K562 (cell line): Measurements from ENCODE around the gene EZH1. TPM values are rescaled to one million over a fixed set of nuclear protein-coding genes. Genes with fewer than 3 reads are reported as not detected.
A peak's percentile ranks its signal among the peaks of the same experiment; 100 is the strongest.

Experiments used
- CREB1 ChIP-seq, 2 experiments: sonication (generic) in 1 of 2; formaldehyde crosslinking in 1 of 2; IDR thresholded peaks; 2 replicates each; pipeline versions ENCODE4 v1.6.1 to v1.8.0; 2012 to 2022; ENCODE audit warnings: inconsistent platforms in 1 of 2, mild to moderate bottlenecking in 1 of 2, missing genetic modification reagents in 1 of 2, moderate library complexity in 1 of 2
- GATAD2A ChIP-seq: fragments of 450-650 bp; IDR thresholded peaks from 2 replicates; pipeline ENCODE4 v1.6.1; 2017
- HDAC1 ChIP-seq, 2 experiments: fragments of 450-650 bp; IDR thresholded peaks; 2 replicates each; pipeline ENCODE4 v1.6.1; 2016 to 2017; ENCODE audit warnings: inconsistent platforms in 1 of 2, mild to moderate bottlenecking in 1 of 2, moderate library complexity in 1 of 2
- HEY1 ChIP-seq: fragments of 250-450 bp; sonication (Bioruptor Pico); IDR thresholded peaks from 2 replicates; pipeline ENCODE4 v1.5.0; 2020; ENCODE audit warnings: mild to moderate bottlenecking, moderate library complexity, borderline replicate concordance
- L3MBTL2 ChIP-seq: fragments of 450-650 bp; IDR thresholded peaks from 2 replicates; pipeline ENCODE4 v1.6.1; 2016; ENCODE audit warnings: mild to moderate bottlenecking, moderate library complexity
- MAZ ChIP-seq, 2 experiments: fragments of 450-650 bp in 1 of 2; sonication (generic) in 1 of 2; formaldehyde crosslinking; IDR thresholded peaks in 1 of 2; conservative IDR thresholded peaks in 1 of 2; 2 replicates each; pipeline versions ENCODE4 v1.4.0 to v1.5.0; 2020; ENCODE audit warnings: mild to moderate bottlenecking in 1 of 2, missing genetic modification reagents in 1 of 2
- PHB2 ChIP-seq: fragments of 450-650 bp; IDR thresholded peaks from 2 replicates; pipeline ENCODE4 v1.6.1; 2017; ENCODE audit warnings: low read depth
- PHF20 ChIP-seq: fragments of 450-650 bp; IDR thresholded peaks from 2 replicates; pipeline ENCODE4 v1.6.1; 2018; ENCODE audit not compliant: partially characterized antibody
- SRSF3 ChIP-seq: fragments of 200-400 bp; formaldehyde crosslinking; IDR thresholded peaks from 2 replicates; pipeline ENCODE4 v1.6.1; 2016; ENCODE audit warnings: mild to moderate bottlenecking, low read length, moderate library complexity; ENCODE audit not compliant: insufficient read depth
- SRSF9 ChIP-seq: fragments of 200-400 bp; formaldehyde crosslinking; IDR thresholded peaks from 2 replicates; pipeline ENCODE4 v1.6.1; 2017; ENCODE audit warnings: low read depth, low read length, borderline replicate concordance
- STAT5B ChIP-seq: fragments of 250-450 bp; sonication (Bioruptor Pico); IDR thresholded peaks from 2 replicates; pipeline ENCODE4 v1.8.0; 2021; ENCODE audit warnings: mild to moderate bottlenecking, inconsistent platforms
- TBL1XR1 ChIP-seq, 2 experiments: IDR thresholded peaks; 2 replicates each; pipeline ENCODE4 v1.6.1; 2012; ENCODE audit warnings: improper control_type of control experiment in 2 of 2, low read length in 2 of 2, mild to moderate bottlenecking in 1 of 2
- XRCC5 ChIP-seq: fragments of 200-400 bp; formaldehyde crosslinking; IDR thresholded peaks from 2 replicates; pipeline ENCODE4 v1.6.1; 2017; ENCODE audit warnings: low read depth, mild to moderate bottlenecking, low read length
- YY1 ChIP-seq, 3 experiments: IDR thresholded peaks; 2 replicates each; pipeline ENCODE4 v1.6.1; 2011; ENCODE audit warnings: low read length in 2 of 3, mild to moderate bottlenecking in 2 of 3, moderate library complexity in 2 of 3, borderline replicate concordance in 1 of 3, control low read depth in 1 of 3, low read depth in 1 of 3; ENCODE audit not compliant: insufficient read depth in 3 of 3, insufficient replicate concordance in 2 of 3, control insufficient read depth in 1 of 3, insufficient read length in 1 of 3; ENCODE audit errors: extremely low read depth in 1 of 3
- ZBTB7A ChIP-seq: IDR thresholded peaks from 2 replicates; pipeline ENCODE4 v1.6.1; 2011; ENCODE audit warnings: low read depth, mild to moderate bottlenecking, low read length, moderate library complexity, borderline replicate concordance; ENCODE audit not compliant: control insufficient read depth
- ZNF224 ChIP-seq: sonication (generic); formaldehyde crosslinking; IDR thresholded peaks from 2 replicates; pipeline ENCODE4 v1.8.0; 2022; ENCODE audit warnings: mild to moderate bottlenecking, missing genetic modification reagents
- ZNF780A ChIP-seq: fragments of 250-450 bp; sonication (Bioruptor Pico); IDR thresholded peaks from 2 replicates; pipeline ENCODE4 v1.5.0; 2021; ENCODE audit warnings: mild to moderate bottlenecking
- polyA plus RNA-seq, 8 experiments: library from polyadenylated mRNA; depleted of rRNA in 4 of 8; stranded (reverse) in 5 of 8; unstranded in 3 of 8; fragments of >200 nt; fragmentation: Nextera tagmentation in 2 of 8; fragmentation: Illumina TruSeq in 1 of 8; extraction: Ambion mirVana in 2 of 8; extraction: Trizol in 1 of 8; gene quantifications; 2 replicates each; pipeline versions ENCODE4 v1.2.1 to v1.2.3, GENCODE V29; 2011 to 2014; ENCODE audit warnings: inconsistent platforms in 1 of 8, missing spikeins in 1 of 8
- total RNA-seq, 7 experiments: library from RNA; depleted of rRNA in 6 of 7; stranded (reverse); fragments of >200 nt in 6 of 7; fragmentation: Illumina TruSeq in 2 of 7; extraction: Trizol in 2 of 7; gene quantifications; 2 replicates each; pipeline versions ENCODE4 v1.2.1 to v1.2.3, GENCODE V29; 2011 to 2021; ENCODE audit warnings: low replicate concordance in 1 of 7
- TF ChIP-seq, protein P1 (sequence below): fragments of 450-650 bp; formaldehyde crosslinking; IDR thresholded peaks from 2 replicates; pipeline ENCODE4 v1.4.0; 2022; ENCODE audit warnings: mild to moderate bottlenecking, moderate library complexity
- TF ChIP-seq, protein P2 (sequence below): fragments of 450-650 bp; IDR thresholded peaks from 2 replicates; pipeline ENCODE4 v1.6.1; 2016; ENCODE audit warnings: mild to moderate bottlenecking
- TF ChIP-seq, protein P3 (sequence below), 2 experiments: IDR thresholded peaks; 2 replicates each; pipeline ENCODE4 v1.6.1; 2011; ENCODE audit warnings: borderline replicate concordance in 1 of 2, control low read depth in 1 of 2, low read depth in 1 of 2, low read length in 1 of 2, mild to moderate bottlenecking in 1 of 2, mixed read lengths in 1 of 2, moderate library complexity in 1 of 2; ENCODE audit not compliant: insufficient read depth in 1 of 2, insufficient read length in 1 of 2, poor library complexity in 1 of 2, severe bottlenecking in 1 of 2; ENCODE audit errors: extremely low read depth in 1 of 2
- TF ChIP-seq, protein P4 (sequence below), 2 experiments: fragments of 450-650 bp; conservative IDR thresholded peaks; 2 replicates each; pipeline ENCODE4 v1.6.1; 2017; ENCODE audit warnings: mild to moderate bottlenecking in 2 of 2, moderate library complexity in 2 of 2

The EZH1 gene
- total and polyA plus RNA-seq, 9 of the 15 experiments (the other 6 are each of a cell fraction or from before 2014, with no cell fraction given), result 8.6 to 40.8 (median 22.9) TPM

DNA sequence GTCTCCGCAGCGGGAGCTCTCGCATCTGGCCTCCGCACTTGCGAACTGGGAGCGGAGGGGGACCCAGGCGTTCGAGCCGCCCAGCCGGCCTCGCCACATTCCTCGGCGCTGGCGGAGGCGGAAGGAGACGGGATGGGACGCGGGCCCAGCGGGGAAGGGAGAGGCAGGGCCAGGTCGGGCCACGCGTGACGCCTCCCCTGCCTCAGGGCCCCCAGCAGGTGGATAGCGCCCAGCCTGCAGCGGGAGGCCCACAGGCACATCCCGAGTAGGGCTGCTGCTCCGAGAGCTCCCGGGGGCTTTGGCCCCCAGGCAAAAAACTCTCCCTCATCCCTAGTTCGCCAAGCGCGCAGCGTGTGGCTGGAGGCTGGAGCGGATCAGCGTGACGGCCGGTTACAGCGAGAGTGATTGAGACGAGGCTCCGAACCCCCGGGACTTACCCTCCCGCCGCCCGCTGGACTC lies 68.8 kb downstream of the EZH1 start (continued):
- no peak for TF ChIP-seq TBL1XR1 (IDR thresholded peaks at IDR 0.05; ENCODE audit: low read length in 2 of 2)
- 0 out of 2 replicates have a peak, but pooled peaks have one; percentile 66 for TF ChIP-seq ZNF224
- TF ChIP-seq SRSF3, result 0 out of 2 replicates have a peak, but pooled peaks have one; percentile 13
- TF ChIP-seq PHF20, result peak; percentile 14
- TF ChIP-seq GATAD2A, result peak; percentile 96
- TF ChIP-seq XRCC5, result 0 out of 2 replicates have a peak, but pooled peaks have one; percentile 51
- TF ChIP-seq CREB1 (IDR thresholded peaks at IDR 0.05), result no peak
- TF ChIP-seq CREB1 (CRISPR knock-in tag; IDR thresholded peaks at IDR 0.05), result no peak
- TF ChIP-seq, protein P1, sequence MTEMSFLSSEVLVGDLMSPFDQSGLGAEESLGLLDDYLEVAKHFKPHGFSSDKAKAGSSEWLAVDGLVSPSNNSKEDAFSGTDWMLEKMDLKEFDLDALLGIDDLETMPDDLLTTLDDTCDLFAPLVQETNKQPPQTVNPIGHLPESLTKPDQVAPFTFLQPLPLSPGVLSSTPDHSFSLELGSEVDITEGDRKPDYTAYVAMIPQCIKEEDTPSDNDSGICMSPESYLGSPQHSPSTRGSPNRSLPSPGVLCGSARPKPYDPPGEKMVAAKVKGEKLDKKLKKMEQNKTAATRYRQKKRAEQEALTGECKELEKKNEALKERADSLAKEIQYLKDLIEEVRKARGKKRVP (CRISPR knock-in tag), result no peak
- no peak for TF ChIP-seq ZNF780A (CRISPR knock-in tag)
- TF ChIP-seq, protein P2, sequence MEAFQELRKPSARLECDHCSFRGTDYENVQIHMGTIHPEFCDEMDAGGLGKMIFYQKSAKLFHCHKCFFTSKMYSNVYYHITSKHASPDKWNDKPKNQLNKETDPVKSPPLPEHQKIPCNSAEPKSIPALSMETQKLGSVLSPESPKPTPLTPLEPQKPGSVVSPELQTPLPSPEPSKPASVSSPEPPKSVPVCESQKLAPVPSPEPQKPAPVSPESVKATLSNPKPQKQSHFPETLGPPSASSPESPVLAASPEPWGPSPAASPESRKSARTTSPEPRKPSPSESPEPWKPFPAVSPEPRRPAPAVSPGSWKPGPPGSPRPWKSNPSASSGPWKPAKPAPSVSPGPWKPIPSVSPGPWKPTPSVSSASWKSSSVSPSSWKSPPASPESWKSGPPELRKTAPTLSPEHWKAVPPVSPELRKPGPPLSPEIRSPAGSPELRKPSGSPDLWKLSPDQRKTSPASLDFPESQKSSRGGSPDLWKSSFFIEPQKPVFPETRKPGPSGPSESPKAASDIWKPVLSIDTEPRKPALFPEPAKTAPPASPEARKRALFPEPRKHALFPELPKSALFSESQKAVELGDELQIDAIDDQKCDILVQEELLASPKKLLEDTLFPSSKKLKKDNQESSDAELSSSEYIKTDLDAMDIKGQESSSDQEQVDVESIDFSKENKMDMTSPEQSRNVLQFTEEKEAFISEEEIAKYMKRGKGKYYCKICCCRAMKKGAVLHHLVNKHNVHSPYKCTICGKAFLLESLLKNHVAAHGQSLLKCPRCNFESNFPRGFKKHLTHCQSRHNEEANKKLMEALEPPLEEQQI, result no peak
- TF ChIP-seq STAT5B (CRISPR knock-in tag), result no peak
- TF ChIP-seq HDAC1 (IDR thresholded peaks at IDR 0.05), result peak in 1 of 2 experiments; percentile 51; a peak in 2 of 4 replicates
- TF ChIP-seq, protein P3, sequence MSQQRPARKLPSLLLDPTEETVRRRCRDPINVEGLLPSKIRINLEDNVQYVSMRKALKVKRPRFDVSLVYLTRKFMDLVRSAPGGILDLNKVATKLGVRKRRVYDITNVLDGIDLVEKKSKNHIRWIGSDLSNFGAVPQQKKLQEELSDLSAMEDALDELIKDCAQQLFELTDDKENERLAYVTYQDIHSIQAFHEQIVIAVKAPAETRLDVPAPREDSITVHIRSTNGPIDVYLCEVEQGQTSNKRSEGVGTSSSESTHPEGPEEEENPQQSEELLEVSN (IDR thresholded peaks at IDR 0.05; ENCODE audit: borderline replicate concordance in 1 of 2, extremely low read depth in 1 of 2, insufficient read depth in 1 of 2, insufficient read length in 1 of 2, low read depth in 1 of 2, low read length in 1 of 2, poor library complexity in 1 of 2, severe bottlenecking in 1 of 2), result peak in 1 of 2 experiments; percentile 35
- peak; percentile 32; the same call in 1 of the 2 replicates for TF ChIP-seq ZBTB7A
- TF ChIP-seq HEY1, result no peak
- TF ChIP-seq PHB2, result no peak
- TF ChIP-seq, protein P4, sequence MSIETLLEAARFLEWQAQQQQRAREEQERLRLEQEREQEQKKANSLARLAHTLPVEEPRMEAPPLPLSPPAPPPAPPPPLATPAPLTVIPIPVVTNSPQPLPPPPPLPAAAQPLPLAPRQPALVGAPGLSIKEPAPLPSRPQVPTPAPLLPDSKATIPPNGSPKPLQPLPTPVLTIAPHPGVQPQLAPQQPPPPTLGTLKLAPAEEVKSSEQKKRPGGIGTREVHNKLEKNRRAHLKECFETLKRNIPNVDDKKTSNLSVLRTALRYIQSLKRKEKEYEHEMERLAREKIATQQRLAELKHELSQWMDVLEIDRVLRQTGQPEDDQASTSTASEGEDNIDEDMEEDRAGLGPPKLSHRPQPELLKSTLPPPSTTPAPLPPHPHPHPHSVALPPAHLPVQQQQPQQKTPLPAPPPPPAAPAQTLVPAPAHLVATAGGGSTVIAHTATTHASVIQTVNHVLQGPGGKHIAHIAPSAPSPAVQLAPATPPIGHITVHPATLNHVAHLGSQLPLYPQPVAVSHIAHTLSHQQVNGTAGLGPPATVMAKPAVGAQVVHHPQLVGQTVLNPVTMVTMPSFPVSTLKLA (conservative IDR thresholded peaks at IDR 0.05), result peak in 1 of 2 experiments; percentile 32; a peak in 2 of 4 replicates
- no peak for TF ChIP-seq SRSF9
- TF ChIP-seq L3MBTL2, result peak; percentile 48; the same call in 1 of the 2 replicates
- TF ChIP-seq YY1 (IDR thresholded peaks at IDR 0.05; ENCODE audit: borderline replicate concordance in 1 of 3, control insufficient read depth in 1 of 3, extremely low read depth in 1 of 3, insufficient read depth in 3 of 3, insufficient read length in 1 of 3, insufficient replicate concordance in 2 of 3, low read depth in 1 of 3, low read length in 2 of 3), result no peak
- TF ChIP-seq MAZ (CRISPR knock-in tag; conservative IDR thresholded peaks at IDR 0.05 in 1 of 2, IDR thresholded peaks at IDR 0.05 in 1 of 2), result peak in 1 of 2 experiments; percentile 54; a peak in 1 of 4 replicates
